ENCODE data around the gene THRA.
A peak's percentile ranks its signal among the peaks of the same experiment; 100 is the strongest.

Gene THRA

GRCh38 chr17:40099619-40100418, 37.1 kb downstream of the THRA start:
- TF ChIP-seq CTCF (IDR thresholded peaks at IDR 0.05; ENCODE audit: borderline replicate concordance, control extremely low read depth, extremely low read depth, insufficient read depth, missing control alignments) = no peak
- in situ Hi-C loops (cut with MboI; ENCODE audit: low sequenced_read_pairs, unreplicated experiment) = no loop called here
- no peak for DNase-seq (ENCODE audit: low spot score)

DNA sequence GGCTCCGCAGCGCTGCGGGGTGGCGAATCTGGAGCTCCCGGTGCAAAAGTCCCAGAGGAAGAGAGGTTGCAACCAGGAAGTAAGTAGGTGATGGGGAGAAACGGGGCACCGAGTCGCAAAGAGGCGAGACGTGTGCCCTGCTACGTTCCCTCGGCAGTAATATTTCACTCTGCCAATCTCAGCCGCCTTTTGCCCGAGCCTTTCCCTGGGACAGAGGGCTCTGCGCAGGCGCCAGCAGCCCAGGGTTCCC, 37.6 kb downstream of the THRA start, which contains the start of gene NR1D1:
NR1D1 (minus strand) TSS at position 171 of the 250 bp plus-strand sequence. CDS start 495 bp downstream, outside the sequence.
- TF ChIP-seq CTCF (IDR thresholded peaks at IDR 0.05; ENCODE audit: borderline replicate concordance, control extremely low read depth, extremely low read depth, insufficient read depth, missing control alignments) = no peak
- DNase-seq (ENCODE audit: low spot score) = no peak
- in situ Hi-C loops (cut with MboI; ENCODE audit: low sequenced_read_pairs, unreplicated experiment) = no loop called here

DNA sequence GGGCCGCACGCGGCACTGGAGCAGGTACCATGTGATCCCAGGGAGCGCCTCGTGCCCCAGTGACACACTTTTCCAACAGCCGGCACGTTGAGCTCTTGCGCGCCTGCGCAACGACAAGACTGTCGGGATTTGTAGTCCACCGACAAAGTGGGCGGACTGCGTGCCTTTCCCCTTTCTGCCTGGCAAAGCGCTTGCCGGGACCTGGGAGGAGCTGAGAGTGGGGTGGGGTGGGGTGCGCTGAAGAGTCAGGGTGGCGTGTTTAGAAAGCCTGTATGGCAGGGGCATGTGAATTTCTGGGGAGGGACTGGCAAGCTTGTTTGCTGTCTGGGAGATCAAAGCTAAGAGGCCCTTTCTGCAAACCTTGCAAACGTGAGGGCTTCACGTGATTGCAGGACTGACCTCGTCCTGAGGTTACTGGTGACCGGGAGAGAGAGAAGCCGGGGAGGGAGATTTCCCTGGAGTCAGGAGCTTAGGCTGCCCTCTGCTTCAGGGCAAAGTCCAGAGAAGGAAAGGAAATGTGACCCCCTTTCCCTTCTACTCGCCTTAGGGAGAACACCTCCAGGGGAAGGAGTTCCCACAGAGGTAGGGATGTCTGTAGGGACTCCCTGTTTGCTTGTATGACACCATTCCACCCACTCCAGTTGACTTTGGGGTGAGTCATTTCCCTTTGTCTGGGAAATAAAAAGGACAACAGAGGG, 38.1 kb downstream of the THRA start:
- no peak for TF ChIP-seq CTCF (IDR thresholded peaks at IDR 0.05; ENCODE audit: borderline replicate concordance, control extremely low read depth, extremely low read depth, insufficient read depth, missing control alignments)
- DNase-seq (ENCODE audit: low spot score) = peak; percentile 84
- in situ Hi-C loops (cut with MboI; ENCODE audit: low sequenced_read_pairs, unreplicated experiment) = no loop called here

DNA sequence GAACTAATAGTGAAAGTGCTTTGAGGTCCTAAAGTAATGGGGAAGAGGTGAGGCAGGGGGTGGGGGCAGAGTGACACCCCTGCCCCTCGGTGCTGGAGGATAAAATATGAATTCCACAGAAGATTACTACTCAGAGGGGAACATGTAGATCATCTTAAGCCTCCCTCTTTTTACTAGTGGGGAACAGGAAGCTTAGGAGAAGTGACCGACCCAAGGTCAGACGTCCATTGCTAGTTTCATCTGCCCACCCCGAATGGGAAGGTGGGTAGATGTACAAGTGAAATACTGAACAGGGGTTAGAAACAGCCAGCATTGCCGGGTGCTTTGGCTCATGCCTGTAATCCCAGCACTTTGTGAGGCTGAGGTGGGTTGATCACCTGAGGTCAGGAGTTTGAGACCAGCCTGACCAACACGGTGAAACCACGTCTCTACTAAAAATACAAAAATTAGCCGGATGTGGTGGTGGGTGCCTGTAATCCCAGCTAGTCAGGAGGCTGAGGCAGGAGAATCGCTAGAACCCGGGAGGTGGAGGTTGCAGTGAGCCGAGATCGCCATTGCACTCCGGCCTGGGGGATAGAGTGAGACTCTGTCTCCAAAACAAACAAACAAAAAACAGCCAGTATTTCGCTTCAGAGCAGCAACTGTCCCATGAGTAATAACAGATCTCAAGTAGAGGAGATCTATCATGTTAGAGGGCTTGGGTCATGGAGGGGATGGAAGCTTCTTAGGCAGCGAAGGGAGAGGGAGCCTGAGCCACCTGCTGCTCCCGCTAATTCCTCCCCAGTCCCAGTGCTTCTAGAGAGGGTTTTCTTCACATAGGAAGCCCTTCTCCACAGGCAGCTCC, 38.8 kb downstream of the THRA start:
- TF ChIP-seq CTCF (IDR thresholded peaks at IDR 0.05; ENCODE audit: borderline replicate concordance, control extremely low read depth, extremely low read depth, insufficient read depth, missing control alignments) = no peak
- in situ Hi-C loops (cut with MboI; ENCODE audit: low sequenced_read_pairs, unreplicated experiment) = no loop called here

DNA sequence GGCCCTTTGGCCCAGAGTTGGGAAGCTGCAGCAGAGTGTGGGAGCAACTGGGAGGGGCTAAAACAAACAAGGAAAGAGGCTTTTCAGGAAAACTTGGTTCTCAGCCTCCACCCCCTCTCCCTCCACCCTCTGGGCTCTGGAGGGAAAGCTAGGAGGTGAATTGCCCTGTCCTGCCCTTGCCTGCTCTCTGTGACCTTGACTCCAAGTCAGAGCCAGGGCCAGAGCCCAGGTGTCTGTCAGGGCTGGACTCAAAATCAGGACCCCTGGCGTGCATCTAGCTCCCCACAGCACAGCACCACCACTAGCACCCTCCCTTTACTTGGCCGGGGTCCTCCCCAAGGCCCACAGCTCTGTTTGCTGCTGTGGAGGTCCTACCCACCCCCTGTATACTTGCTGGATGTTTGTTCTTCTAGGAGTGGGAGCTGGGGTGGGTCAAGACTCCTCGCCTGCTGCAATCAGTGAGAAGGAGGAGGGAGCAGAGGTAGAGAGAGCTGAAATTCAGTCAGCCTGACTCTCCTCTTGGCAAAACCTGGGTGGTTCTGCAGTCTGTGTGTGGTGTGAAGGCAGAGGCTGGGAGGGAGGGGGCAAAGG, 40.4 kb downstream of the THRA start:
- DNase-seq (ENCODE audit: low spot score) = no peak
- in situ Hi-C loops (cut with MboI; ENCODE audit: low sequenced_read_pairs, unreplicated experiment) = no loop called here
- TF ChIP-seq CTCF (IDR thresholded peaks at IDR 0.05; ENCODE audit: borderline replicate concordance, control extremely low read depth, extremely low read depth, insufficient read depth, missing control alignments) = no peak

More for the DNA sequence above, 38.8 kb downstream of the THRA start:
- DNase-seq (ENCODE audit: low spot score) = no peak

- TF ChIP-seq CTCF (IDR thresholded peaks at IDR 0.05; ENCODE audit: borderline replicate concordance, control extremely low read depth, extremely low read depth, insufficient read depth, missing control alignments) = no peak
- DNase-seq (ENCODE audit: low spot score) = no peak
- in situ Hi-C loops (cut with MboI; ENCODE audit: low sequenced_read_pairs, unreplicated experiment) = no loop called here
These were observed 40.9 kb downstream of the THRA start for GRCh38 chr17:40103688-40104087.
